HG03280 (cell line): ENCODE data around the gene PALLD.

Experiments
- ATAC-seq: cut with Tn5 transposase; IDR thresholded peaks from one replicate; pipeline ENCODE4 v1.9.1; 2021; ENCODE audit warnings: mild to moderate bottlenecking, moderate library complexity; ENCODE audit not compliant: unreplicated experiment

Gene PALLD

DNA sequence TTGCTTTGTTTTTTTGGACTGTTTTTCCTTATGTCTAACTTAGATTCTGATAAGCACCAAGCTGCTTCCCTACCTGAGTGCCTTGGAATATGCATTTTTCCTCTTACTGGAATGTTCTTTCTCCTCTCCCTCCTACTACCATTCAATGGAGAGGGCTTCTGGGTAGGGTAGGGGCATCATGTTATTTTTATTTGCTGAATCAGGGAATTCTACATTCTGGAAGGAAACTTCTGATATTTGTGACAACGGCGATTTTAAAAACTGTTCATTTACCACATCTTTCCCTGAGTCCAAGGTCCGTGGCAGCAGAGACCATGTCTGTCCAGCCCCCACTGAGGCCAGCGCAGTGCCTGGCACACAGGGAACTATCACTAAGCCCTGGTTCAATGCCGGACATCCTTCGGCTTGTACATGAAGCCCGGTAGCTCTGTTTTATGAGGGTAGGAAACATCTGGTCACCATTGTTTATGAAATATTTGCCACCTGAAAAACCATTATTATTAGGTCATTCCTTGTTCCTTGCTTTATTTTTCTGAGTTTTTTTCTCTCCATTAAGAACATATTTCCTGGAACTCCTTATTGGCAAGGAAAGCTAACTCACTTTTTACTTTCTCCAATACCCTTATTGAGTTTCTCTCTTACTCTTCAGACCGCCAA is 57.0 kb downstream of the PALLD start:
- ATAC-seq: no peak

DNA sequence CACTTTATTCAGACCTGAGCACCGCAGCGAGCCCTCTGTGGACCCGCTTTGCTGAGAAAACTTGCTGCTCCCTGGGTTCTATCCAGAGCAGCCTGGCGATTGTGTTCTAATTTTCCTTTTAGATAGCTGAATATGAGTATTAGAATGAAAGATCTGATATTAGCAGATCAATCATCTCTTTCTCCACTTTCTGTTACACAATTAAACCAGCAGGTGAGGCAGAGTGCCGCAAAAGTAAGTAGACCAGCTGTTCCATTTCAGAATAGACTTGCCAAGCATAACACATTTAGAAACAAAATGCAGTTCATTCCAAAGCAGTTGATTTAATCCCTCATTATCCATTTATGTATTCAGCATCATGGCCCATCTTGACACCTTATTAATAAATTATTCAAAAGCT is 58.6 kb downstream of the PALLD start:
- no peak for ATAC-seq

DNA sequence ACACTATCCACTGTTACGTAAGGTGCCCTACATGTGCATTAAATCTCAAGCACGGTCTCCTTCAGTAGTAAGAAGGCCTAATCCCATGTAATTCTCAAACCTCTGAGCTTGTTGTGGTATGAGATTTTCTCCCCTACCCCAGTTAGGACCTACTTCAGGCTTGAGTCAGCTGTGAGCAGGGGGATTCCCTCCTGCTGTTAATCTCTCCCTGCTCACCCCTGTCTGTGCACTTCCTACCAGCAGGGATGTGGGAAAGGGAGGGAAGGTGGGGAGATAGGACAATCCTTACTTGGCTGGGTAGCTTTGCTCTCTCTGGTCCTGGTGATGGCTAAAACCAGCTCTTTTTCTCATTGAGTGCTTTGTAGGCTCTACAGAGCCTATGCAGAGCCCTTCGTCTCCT is 60.8 kb downstream of the PALLD start:
- no peak for ATAC-seq

DNA sequence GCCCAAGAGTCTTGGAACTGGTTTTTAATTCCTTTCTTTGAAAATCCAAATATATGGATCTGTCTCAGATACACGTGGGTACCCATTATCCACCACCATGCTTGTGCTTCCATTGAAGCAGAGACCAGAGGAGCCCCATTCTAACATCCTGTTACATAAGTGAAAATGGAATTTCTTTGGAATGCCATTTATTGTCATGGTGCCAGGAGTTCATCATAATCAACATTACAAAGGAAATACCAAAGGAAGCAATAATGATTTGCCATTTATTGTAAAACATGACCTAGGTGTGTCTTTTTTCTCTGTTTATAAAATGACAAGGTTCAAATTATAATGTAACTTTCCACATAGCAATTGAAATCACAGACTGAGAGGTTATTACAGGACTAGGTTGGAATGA is 61.7 kb downstream of the PALLD start:
- no peak for ATAC-seq

DNA sequence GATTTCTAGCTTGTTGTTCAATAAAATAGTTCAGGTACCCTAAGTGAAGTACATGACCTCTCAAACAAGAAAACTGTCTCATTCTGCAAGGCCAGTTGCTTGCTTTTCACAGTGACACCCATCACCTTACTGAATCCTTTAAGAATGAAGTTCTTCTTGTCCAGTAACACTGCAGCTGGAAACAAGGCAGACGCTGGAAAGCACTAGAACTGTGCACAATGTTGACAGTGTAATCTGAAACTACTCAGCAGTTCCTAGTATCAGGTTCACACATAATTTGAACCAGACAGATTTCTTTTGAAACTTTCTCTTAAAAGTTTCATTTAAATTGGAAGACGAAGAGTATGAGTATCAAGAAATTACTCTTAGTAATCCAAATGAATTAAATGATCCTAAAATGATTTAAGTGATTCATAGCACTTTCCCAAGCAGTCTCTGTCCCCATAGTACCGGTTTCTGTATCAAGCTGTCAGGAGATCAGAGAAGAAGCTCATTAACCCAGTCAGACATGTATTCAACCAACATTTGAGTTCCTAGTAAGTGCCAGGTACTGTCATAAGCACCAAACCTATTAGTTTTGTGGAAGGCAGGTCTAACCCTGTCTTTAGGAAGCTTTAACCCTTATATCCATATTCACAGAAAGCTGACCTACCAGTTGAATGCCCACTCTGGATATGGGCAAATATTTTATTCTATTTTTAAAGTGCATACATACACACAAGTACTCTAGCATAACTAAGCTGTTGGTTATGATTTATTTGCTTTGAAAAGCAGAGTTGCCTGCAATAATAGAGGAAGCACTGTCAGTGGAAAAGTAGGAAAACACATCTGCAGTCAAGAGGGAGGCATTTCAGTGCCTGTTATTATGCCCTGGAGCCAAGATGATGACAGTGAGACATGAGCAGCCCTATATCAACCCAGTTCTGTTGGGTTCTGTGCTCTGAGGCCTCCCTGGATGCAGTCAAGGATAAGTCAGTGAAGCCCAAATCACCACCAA is 63.6 kb downstream of the PALLD start:
- no peak for ATAC-seq

DNA sequence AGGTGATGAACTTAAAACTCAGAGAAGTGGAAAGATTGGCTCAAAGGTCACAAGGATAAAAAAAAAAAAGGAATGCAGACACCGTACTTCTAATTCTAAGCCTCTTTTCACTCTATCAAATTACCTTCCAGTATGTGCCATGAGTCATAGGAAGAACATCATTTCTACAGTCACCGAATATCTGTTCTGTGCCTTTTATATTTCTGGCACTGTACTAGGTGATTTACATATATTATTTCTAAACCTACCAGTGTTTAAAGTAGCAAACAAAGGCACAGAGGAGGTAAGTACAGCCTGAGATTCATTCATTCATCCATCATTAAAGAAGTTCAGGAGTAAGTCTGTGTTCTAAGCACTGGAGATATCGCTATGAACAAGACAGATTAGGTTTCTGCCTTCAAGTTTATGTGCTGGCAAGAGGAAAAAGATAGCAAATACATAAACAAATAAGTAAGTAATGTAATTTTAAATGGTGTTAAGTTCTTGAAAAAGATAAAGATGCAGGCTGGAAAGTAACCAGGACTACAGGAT is 65.3 kb downstream of the PALLD start:
- ATAC-seq: no peak

DNA sequence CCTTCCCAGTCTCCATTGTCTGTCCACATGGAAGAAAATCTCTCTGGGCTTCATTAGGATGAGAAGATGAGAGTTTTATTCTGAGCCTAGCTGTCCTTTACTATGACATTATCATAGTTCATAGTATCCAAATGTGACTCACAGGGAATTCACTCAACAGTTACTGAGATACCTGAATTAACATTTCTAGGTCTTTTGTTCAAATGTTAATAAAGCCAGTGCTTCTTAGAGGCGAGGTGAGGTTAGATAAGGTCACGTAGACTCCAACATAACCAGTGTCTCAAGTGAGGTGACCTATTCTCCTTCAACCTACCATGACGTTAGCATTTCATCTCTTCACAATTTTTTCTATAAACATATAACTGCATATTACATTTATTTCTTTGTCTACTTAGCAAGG is 67.2 kb downstream of the PALLD start:
- no peak for ATAC-seq

DNA sequence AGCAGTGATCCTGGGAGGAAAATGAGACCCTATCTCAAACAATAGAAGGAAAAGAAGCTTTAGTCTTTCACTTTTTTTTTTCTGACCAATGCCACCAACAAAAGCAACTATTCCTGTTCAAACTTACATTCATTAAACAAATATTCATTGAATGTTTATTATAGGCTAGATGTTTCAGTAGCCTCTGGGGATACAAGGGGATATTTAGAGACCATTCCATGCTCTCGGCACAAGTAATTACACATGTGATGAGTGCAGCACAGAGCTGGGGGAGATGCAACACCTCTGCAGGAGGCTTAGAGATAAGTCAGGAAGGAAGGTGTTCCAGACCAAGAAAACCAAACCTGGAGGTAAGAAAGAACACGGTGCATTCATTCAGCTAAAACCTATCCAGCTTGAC is 68.3 kb downstream of the PALLD start:
- no peak for ATAC-seq

DNA sequence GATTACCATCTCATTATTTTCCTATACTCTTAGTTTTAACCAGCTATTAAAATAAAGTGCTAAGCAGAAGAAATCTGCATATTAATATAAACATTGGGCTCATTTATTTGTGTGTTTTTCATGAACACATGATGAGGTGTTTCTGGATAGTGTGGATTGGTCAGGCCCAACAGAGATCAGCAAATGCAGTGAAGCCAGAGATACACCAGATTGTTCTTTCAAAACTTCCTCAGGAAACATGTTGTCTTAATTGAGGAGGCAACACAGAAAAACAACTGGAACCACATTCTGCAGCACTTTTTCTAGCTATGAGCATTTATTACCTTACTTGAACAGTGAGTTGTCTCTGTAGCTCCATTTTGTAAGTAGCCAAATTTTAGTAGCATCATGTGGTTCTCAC is 69.9 kb downstream of the PALLD start:
- ATAC-seq: no peak

DNA sequence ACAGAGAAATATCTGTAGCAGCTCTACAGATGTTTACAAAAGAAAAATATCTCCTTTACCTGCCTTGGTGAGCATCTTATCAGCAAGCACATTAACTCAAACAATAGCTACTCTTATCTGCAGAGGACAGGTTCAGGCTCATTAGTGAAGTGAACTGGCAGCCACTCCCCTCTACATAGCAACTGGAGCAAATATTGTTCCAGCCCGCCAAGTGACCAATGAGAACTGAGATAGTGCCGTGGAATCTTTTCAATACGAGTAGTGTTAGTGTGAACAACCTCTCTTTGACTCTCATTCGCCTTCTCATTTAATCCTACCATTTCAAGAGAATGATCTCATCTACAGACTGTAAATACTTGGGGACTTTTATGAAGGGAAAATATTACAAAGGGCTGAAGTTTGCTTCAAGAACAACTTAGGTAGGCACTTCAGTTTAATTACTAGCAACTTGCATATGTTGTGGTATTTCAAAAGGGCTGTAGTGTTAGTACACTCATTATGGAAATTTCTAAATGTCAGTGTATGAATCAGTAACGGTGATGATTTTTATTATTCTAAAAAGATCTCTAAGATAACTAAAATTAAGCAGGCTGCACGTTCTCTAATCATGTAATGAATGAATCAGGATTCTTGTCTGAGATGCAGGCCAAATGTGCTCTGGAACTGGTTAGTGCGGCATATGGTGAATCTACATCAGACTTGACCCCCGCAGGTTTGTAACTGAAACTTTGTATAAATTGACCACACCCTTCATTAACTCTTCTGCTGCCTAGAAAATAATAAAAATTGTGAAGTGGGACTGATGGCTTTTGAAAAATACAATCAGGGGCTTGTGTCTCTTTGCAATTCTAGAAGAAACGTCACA is 72.4 kb downstream of the PALLD start:
- ATAC-seq: no peak

DNA sequence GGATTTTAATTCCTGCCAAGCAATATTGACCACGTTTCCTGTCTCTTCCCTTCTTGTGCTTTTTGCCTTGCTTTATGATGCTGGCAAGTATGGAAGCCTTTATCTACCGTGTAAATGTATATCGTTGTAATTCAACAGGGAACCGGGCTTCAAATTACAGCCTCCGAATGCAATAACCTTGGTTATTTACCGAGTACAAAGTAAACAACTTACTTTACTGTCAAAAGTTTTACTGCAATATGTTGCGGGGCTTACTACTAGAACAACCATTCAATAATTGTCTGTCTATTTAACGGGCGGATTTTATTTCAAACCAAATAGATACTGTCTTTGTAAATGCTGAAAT is 73.1 kb downstream of the PALLD start:
- ATAC-seq: no peak

DNA sequence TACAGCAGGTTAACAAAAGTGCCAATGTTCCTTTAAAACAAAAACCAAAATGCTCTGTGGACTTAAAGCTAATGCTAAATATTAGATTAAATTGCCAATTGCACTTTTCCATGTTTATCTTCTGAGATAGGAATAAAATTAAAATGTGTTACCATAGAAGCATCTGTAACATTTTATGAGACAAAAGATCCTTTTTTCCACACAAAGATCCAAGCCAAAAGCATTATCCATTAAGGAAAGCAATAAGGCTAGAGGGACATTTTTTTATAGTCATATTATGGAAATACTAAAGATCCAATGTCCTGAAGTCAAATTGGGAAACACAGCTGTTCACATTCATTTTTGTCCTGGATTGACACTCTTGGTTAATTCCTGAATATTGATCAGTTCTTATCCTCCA is 73.6 kb downstream of the PALLD start:
- no peak for ATAC-seq

DNA sequence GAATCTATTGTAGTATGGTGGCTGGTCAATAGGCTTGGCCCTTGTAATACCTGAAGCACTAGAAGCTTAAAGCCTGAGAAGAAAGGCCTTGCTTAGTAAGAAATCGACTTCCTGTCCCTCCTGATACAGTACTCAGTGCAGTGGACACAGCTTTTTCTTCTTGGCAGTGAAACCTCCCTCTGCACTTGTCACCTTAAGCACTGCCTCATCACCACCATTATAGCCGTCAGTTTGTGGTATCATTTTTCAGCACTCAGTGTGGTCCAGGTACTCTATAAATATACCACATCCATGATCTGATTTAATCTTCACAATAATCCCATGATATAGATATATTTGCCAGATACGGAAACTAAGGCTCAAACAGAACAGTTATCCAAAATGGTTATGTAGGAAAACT is 75.2 kb downstream of the PALLD start:
- ATAC-seq: no peak

DNA sequence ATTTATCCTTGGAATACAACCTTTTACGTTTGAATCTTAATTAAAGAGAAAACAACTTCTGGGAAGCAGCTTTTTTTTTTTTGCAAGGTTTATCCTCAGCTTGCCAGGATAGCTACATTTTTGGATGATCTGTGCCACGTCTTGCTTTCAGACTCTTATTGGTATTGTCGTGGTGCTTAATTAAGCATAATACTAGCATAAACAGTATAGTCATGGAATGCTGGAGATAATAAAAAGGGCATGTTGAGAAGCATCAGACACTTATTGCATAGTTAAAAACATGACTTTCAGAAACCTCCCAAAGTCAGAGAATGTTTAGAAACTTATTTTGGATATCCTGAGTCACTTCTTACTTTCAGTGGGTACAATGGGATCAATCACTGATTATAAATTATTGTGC is 77.0 kb downstream of the PALLD start:
- no peak for ATAC-seq

DNA sequence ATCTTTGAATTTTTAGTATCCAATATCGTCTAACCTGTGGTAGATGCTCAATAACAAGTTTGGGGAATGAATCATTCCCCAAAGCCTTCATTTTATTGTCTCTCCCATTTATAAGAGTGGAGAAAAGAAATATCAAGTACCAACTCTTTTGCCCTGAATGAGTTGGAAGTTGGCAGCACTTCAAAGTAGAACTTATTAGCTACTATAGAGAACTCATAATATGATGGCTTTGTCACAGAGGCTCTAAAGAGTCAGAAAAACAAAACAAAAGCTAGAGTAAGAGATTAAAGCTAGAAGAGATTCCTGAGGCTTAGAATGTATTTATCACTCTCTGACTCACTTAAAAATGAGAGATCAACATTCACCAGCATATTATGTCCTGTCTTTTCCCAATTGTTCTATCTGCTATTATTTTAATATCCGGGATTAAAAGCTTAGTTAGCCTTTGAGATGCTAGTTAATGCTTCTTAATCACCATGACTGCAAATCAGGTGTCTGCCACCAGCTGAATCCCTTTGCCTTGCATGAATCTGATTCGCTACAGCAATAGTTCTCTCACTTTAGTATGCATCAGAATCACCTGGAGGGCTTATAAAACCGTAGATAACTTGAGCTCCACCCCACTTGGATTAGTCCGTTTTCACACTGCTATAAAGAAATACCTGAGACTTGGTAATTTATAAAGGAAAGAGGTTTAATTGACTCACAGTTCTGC is 77.9 kb downstream of the PALLD start:
- ATAC-seq: no peak

DNA sequence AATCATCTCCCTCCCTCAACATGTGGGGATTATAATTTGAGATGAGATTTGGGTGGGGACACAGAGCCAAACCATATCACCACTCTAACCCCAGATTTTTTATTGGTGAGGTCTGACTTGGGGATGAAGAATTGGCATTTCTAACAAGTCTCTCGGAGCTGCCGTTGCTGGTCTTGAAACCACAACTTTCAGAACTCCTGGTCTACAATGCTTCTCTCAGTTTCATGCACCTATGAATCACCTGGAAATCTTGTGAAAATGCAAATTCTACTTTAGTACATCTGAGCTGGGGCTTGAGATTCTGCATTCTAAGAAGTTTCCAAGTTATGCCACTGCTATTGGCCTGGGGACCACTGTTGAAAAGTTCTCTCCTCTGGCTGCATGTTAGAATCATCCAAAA is 78.6 kb downstream of the PALLD start:
- no peak for ATAC-seq

DNA sequence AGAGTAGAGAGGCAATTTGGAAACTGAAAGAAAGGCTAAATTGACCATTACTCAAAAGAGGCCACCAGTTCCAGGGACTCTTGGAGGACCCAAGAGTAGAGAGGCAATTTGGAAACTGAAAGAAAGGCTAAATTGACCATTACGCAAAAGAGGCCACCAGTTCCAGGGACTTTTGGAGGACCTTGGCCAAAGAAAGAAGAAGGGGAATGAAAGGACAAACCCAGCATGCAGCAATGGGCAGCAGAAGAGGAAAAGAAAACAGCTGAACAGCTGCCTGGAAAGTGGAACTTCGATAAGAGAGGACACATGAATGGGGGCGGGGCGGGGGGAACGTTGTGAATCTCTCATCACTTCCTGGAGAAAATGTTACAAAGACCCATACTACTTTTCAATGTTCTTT is 80.8 kb downstream of the PALLD start:
- no peak for ATAC-seq

DNA sequence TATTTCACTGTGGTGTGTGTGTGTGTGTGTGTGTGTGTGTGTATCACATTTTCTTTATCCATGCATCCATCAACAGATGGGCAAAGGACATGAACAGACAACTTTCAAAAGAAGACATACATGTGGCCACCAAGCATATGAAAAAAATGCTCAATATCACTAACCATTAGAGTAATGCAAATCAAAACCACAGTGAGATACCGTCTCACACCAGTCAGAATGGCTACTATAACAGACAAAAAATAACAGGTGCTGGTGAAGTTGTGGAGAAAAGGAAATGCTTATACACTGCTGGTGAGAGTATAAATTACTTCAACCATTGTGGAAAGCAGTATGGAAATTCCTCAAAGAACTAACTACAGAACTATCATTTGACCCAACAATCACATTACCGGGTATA is 83.4 kb downstream of the PALLD start:
- no peak for ATAC-seq

DNA sequence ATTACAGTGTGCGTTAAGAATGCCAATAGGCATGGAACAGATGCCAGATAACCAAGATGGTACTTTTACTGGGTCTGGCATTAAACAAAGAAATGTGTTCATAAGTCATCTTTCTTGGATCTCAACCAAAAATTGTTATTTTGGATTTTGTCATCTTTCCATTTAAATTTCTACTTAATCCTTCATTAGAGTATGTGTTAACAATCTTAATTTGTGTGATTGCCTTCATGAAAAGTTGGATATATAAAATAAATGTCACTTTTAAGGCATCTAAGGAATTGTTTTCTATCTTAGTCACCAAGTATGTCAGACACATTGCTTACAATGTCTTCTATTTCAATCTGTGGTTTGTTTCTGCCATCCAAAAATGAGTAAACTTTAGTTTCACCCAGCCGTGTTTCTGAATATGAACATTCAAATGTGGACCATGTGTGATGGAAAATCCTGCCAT is 87.5 kb downstream of the PALLD start:
- no peak for ATAC-seq
